Bronchial epithelial cell (primary cell): ENCODE data around the gene DDOST. TPM values are rescaled to one million over a fixed set of nuclear protein-coding genes. Genes with fewer than 3 reads are reported as not detected.

Experiments
- DNase-seq: peaks from one replicate; pipeline ENCODE4 v3.0.0-alpha.2; 2010; ENCODE audit warnings: low read depth
- FAIRE-seq: peaks from 2 replicates; lab custom pipeline; 2011; peaks lifted over from hg19 to GRCh38; lab: Jason Lieb, UNC
- H3K27me3 ChIP-seq: 2 replicates; pipeline ENCODE4 v1.5.1; 2011; ENCODE audit warnings: low read length; ENCODE audit not compliant: control insufficient read depth, insufficient read depth
- H3K36me3 ChIP-seq: 2 replicates; pipeline ENCODE4 v1.5.1; 2011; ENCODE audit warnings: low read length; ENCODE audit not compliant: control insufficient read depth, insufficient read depth
- H3K4me3 ChIP-seq: 2 replicates; pipeline ENCODE4 v1.5.1; 2011; ENCODE audit warnings: mild to moderate bottlenecking, low read depth, low read length, control low read depth
- total RNA-seq: library from RNA; depleted of rRNA; stranded (reverse); fragments of >200 nt; gene quantifications from 2 replicates; pipeline ENCODE4 v1.2.1, GENCODE V29; 2014
- TF ChIP-seq, protein P1 (sequence below): IDR thresholded peaks from 2 replicates; pipeline ENCODE4 v1.5.1; 2011; ENCODE audit warnings: mild to moderate bottlenecking, moderate library complexity, low read length, control low read depth, inconsistent platforms; ENCODE audit not compliant: insufficient read depth, severe bottlenecking

The DDOST gene
- total RNA-seq, 1 donor from 2014 or later: 346 TPM

- no peaks in the 10 kb centered on the region for H3K27me3 ChIP-seq
- DNase-seq (no peak), FAIRE-seq (no peak)
- TF ChIP-seq, protein P1, sequence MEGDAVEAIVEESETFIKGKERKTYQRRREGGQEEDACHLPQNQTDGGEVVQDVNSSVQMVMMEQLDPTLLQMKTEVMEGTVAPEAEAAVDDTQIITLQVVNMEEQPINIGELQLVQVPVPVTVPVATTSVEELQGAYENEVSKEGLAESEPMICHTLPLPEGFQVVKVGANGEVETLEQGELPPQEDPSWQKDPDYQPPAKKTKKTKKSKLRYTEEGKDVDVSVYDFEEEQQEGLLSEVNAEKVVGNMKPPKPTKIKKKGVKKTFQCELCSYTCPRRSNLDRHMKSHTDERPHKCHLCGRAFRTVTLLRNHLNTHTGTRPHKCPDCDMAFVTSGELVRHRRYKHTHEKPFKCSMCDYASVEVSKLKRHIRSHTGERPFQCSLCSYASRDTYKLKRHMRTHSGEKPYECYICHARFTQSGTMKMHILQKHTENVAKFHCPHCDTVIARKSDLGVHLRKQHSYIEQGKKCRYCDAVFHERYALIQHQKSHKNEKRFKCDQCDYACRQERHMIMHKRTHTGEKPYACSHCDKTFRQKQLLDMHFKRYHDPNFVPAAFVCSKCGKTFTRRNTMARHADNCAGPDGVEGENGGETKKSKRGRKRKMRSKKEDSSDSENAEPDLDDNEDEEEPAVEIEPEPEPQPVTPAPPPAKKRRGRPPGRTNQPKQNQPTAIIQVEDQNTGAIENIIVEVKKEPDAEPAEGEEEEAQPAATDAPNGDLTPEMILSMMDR: no peak
- H3K4me3 ChIP-seq: no peak overlapping the region
- no peaks in the 10 kb centered on the region for H3K36me3 ChIP-seq
Observed at GRCh38 chr1:20689645-20690056, 28.5 kb upstream of the DDOST start.

DNA sequence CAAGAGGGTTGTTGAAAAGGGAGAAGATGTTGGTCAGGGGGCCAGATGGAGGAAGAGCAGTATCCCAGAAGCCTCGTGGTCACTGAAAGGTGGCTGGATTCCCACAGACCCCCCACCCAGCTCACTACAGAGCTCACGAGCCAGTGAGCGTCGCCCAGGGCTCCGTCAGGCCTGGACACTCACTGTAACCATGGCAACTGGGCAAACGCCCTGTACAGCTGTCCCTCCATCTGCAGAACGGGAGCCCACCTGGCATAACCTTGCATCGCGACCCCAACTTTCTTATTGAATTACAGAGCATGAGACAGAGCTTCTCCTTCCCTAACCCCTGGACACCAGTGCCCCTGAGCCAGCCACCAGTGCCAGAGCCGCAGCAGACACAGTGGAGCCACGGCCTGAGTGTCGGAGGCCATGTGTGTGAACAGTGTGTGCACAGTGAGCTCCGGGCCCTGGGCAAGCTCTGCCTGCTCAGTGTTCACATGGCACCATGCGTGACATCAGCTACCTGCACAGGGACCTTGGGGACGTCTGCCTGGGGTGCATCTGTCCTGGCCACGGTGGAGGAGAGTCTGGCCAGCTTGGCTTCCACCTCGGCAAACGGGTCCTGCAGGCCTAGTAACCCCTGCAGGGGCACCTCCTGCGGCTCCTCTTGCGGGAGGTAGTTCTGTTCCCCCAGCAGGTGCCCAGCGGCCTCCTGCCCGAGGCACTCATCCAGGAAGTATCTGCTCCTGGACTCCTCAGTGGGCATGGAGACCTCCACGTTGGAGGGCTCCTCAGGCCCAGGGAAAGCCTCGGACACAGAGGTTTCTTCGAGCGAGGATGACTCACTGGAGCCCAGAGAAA is 25.9 kb upstream of the DDOST start:
- FAIRE-seq (peak; percentile 43), DNase-seq (no peak)
- H3K27me3 ChIP-seq: no peaks in the 10 kb centered on the region
- TF ChIP-seq, protein P1: no peak
- no peak overlapping the region for H3K4me3 ChIP-seq
- no peaks in the 10 kb centered on the region for H3K36me3 ChIP-seq

GRCh38 chr1:20685741-20686140 is 24.6 kb upstream of the DDOST start:
- TF ChIP-seq, protein P1: no peak
- Histone ChIP-seq H3K36me3 (no peaks in the 10 kb centered on the region), H3K4me3 (no peak overlapping the region), H3K27me3 (no peaks in the 10 kb centered on the region)
- DNase-seq: no peak
- FAIRE-seq: no peak

DNA sequence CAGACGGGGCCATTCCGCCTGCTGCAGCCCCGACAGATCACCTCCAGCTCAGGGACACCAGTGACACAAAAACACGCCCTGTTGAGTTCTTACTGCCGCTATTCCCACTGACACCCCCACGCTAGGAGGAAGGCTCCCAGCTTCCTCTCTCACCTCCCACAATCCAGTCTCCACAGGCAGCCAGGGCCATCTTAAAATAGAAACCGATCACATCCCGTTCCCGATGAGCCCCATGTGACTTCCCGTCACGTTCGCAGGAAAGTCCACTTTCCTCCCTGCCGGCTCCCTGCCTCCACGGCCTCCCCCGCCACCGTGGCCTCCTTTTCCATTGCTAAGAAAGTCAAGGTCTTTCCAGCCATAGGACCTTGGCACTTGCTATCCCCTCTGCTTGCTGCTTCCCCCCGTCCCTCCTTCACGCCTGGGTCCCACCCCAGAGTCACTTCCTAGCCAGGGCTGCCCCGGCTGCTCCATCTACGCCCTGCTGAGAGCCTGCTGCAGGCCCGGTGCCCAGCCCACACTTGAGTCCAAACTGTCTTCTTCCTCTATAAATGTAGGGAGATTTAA is 24.0 kb upstream of the DDOST start:
- TF ChIP-seq, protein P1: no peak
- FAIRE-seq (no peak), DNase-seq (no peak)
- Histone ChIP-seq H3K27me3 (no peaks in the 10 kb centered on the region), H3K4me3 (no peak overlapping the region), H3K36me3 (no peaks in the 10 kb centered on the region)

- TF ChIP-seq, protein P1: no peak
- DNase-seq (no peak), FAIRE-seq (no peak)
- Histone ChIP-seq H3K27me3 (no peaks in the 10 kb centered on the region), H3K4me3 (no peak overlapping the region), H3K36me3 (no peaks in the 10 kb centered on the region)
Observed at GRCh38 chr1:20684651-20685050, 23.5 kb upstream of the DDOST start.
